Neural progenitor cell (in vitro differentiated cells): ENCODE results near the gene MILR1. TPM values are rescaled to one million over a fixed set of nuclear protein-coding genes. Genes with fewer than 3 reads are reported as not detected.

Experiments used
- DNase-seq: peaks from one replicate; pipeline ENCODE4 v3.0.0-alpha.2; 2016; ENCODE audit warnings: low spot score
- H2AFZ ChIP-seq: fragments of 200-600 bp; sonication (generic); replicated peaks from 2 replicates; pipeline ENCODE4 v1.6.1; 2016; ENCODE audit warnings: antibody characterized with exemption
- H3F3A ChIP-seq: fragments of 200-600 bp; sonication (generic); 2 replicates; pipeline ENCODE4 v1.6.1; 2016; ENCODE audit warnings: antibody characterized with exemption, low read depth
- H3K27ac ChIP-seq: fragments of 200-600 bp; sonication (generic); 2 replicates; pipeline ENCODE4 v1.5.1; 2016; ENCODE audit warnings: mild to moderate bottlenecking
- H3K27me3 ChIP-seq: fragments of 200-600 bp; sonication (generic); 2 replicates; pipeline ENCODE4 v1.6.1; 2016; ENCODE audit warnings: mild to moderate bottlenecking, moderate library complexity
- H3K36me3 ChIP-seq: fragments of 200-600 bp; sonication (generic); 2 replicates; pipeline ENCODE4 v1.5.1; 2016
- H3K4me1 ChIP-seq: fragments of 200-600 bp; sonication (generic); 2 replicates; pipeline ENCODE4 v1.6.1; 2016; ENCODE audit warnings: mixed run types
- H3K4me2 ChIP-seq: fragments of 200-600 bp; sonication (generic); 2 replicates; pipeline ENCODE4 v1.6.1; 2016
- H3K4me3 ChIP-seq: fragments of 200-600 bp; sonication (generic); 2 replicates; pipeline ENCODE4 v1.5.1; 2016
- H3K79me2 ChIP-seq: fragments of 200-600 bp; sonication (generic); 2 replicates; pipeline ENCODE4 v1.6.1; 2016; ENCODE audit warnings: low read depth
- H3K9ac ChIP-seq: fragments of 200-600 bp; sonication (generic); 2 replicates; pipeline ENCODE4 v1.6.1; 2016
- H3K9me3 ChIP-seq: fragments of 200-600 bp; sonication (generic); 2 replicates; pipeline ENCODE4 v1.5.1; 2016; ENCODE audit warnings: low read depth
- H4K20me1 ChIP-seq: fragments of 200-600 bp; sonication (generic); 2 replicates; pipeline ENCODE4 v1.6.1; 2016; ENCODE audit warnings: low read depth
- H3K27ac Mint-ChIP-seq: 3 replicates; pipeline ENCODE4 v1.8.0; 2021; ENCODE audit warnings: mixed read lengths
- H3K27me3 Mint-ChIP-seq: 2 replicates; pipeline ENCODE4 v1.8.0; 2022; ENCODE audit warnings: low read depth, mild to moderate bottlenecking, inconsistent platforms, moderate library complexity, mixed read lengths; ENCODE audit not compliant: insufficient read depth
- H3K36me3 Mint-ChIP-seq: 3 replicates; pipeline ENCODE4 v1.8.0; 2021; ENCODE audit warnings: mixed read lengths
- H3K4me1 Mint-ChIP-seq: 3 replicates; pipeline ENCODE4 v1.8.0; 2021; ENCODE audit warnings: mixed read lengths
- H3K4me3 Mint-ChIP-seq: 3 replicates; pipeline ENCODE4 v1.8.0; 2021; ENCODE audit warnings: mild to moderate bottlenecking, moderate library complexity, mixed read lengths
- H3K9me3 Mint-ChIP-seq: 3 replicates; pipeline ENCODE4 v1.8.0; 2020; ENCODE audit warnings: mixed read lengths
- EZH2 ChIP-seq: fragments of 200-600 bp; sonication (generic); IDR thresholded peaks from 2 replicates; pipeline ENCODE4 v1.6.1; 2017; ENCODE audit warnings: antibody characterized with exemption, mild to moderate bottlenecking, moderate library complexity
- EZH2phosphoT487 ChIP-seq: fragments of 200-600 bp; sonication (generic); IDR thresholded peaks from 2 replicates; pipeline ENCODE4 v1.6.1; 2017; ENCODE audit warnings: antibody characterized with exemption
- total RNA-seq: library from RNA; depleted of rRNA; stranded (reverse); fragments of >200 nt; gene quantifications from 2 replicates; pipeline ENCODE4 v1.2.3, GENCODE V29; 2015; ENCODE audit warnings: low replicate concordance
- TF ChIP-seq, protein P1 (sequence below): fragments of 200-600 bp; sonication (generic); IDR thresholded peaks from 2 replicates; pipeline ENCODE4 v1.5.1; 2017; ENCODE audit warnings: antibody characterized with exemption, mild to moderate bottlenecking

Gene MILR1
- total RNA-seq: not detected in 2 replicates

GRCh38 chr17:64448665-64449512, at the start of gene MILR1:
Gene MILR1, plus strand, starts transcription at chr17:64449115. Its CDS starts 54 bp downstream, at chr17:64449169.
- peaks cover 8% of the 10 kb centered on the region for H3K27me3 Mint-ChIP-seq
- Histone ChIP-seq H3K27ac (no peak within 1 kb of the TSS), H3K9me3 (no peaks in the 10 kb centered on the region), H2AFZ (peak within 1 kb of the TSS; percentile 39), H3K79me2 (no peaks in the 10 kb centered on the region), H3K4me2 (no peak within 1 kb of the TSS), H3K27me3 (no peaks in the 10 kb centered on the region), H3K9ac (no peak within 1 kb of the TSS), H4K20me1 (no peaks in the 10 kb centered on the region), H3K4me3 (no peak within 1 kb of the TSS), H3F3A (no peaks in the 10 kb centered on the region), H3K36me3 (no peaks in the 10 kb centered on the region), H3K4me1 (no peaks in the 10 kb centered on the region)
- H3K9me3 Mint-ChIP-seq: no peaks in the 10 kb centered on the region
- no peaks in the 10 kb centered on the region for H3K4me1 Mint-ChIP-seq
- TF ChIP-seq EZH2phosphoT487 (no peak), EZH2 (no peak)
- TF ChIP-seq, protein P1, sequence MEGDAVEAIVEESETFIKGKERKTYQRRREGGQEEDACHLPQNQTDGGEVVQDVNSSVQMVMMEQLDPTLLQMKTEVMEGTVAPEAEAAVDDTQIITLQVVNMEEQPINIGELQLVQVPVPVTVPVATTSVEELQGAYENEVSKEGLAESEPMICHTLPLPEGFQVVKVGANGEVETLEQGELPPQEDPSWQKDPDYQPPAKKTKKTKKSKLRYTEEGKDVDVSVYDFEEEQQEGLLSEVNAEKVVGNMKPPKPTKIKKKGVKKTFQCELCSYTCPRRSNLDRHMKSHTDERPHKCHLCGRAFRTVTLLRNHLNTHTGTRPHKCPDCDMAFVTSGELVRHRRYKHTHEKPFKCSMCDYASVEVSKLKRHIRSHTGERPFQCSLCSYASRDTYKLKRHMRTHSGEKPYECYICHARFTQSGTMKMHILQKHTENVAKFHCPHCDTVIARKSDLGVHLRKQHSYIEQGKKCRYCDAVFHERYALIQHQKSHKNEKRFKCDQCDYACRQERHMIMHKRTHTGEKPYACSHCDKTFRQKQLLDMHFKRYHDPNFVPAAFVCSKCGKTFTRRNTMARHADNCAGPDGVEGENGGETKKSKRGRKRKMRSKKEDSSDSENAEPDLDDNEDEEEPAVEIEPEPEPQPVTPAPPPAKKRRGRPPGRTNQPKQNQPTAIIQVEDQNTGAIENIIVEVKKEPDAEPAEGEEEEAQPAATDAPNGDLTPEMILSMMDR: no peak
- DNase-seq: no peak
- H3K27ac Mint-ChIP-seq: no peak within 1 kb of the TSS
- no peaks in the 10 kb centered on the region for H3K36me3 Mint-ChIP-seq
- H3K4me3 Mint-ChIP-seq: no peak within 1 kb of the TSS

DNA sequence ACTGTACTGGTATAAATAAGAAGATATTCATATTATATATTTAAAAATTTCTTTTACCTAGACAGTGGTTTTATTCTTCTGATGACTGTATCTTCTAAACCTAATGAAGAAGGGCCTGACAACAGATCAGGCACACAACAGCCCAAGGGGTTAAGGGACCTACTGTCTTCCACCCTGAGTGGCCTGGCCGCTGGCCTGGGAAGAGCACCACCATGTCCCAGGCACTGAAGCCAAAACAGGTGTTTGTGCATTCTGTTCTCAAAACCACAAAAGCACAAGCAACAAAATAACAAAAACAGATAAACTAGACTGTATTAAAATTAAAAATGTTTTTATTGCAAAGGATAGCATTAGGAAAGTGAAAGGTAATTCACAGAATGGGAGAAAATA, 49.2 kb upstream of the MILR1 start:
- DNase-seq: no peak
- no peaks in the 10 kb centered on the region for H4K20me1 ChIP-seq
- Mint-ChIP-seq H3K4me3 (no peak overlapping the region), H3K9me3 (peaks cover 5% of the 10 kb centered on the region), H3K27me3 (peaks cover 5% of the 10 kb centered on the region), H3K27ac (no peak overlapping the region), H3K36me3 (no peaks in the 10 kb centered on the region), H3K4me1 (peaks cover 4% of the 10 kb centered on the region)
- H3F3A ChIP-seq: no peaks in the 10 kb centered on the region
- TF ChIP-seq, protein P1: no peak
- no peak for TF ChIP-seq EZH2phosphoT487
- no peak for TF ChIP-seq EZH2
- H2AFZ ChIP-seq: no peak overlapping the region
- no peak overlapping the region for H3K9ac ChIP-seq
- no peaks in the 10 kb centered on the region for H3K36me3 ChIP-seq
- H3K4me3 ChIP-seq: no peak overlapping the region
- H3K4me1 ChIP-seq: no peaks in the 10 kb centered on the region
- no peaks in the 10 kb centered on the region for H3K9me3 ChIP-seq
- H3K27ac ChIP-seq: no peak overlapping the region
- no peaks in the 10 kb centered on the region for H3K79me2 ChIP-seq
- no peaks in the 10 kb centered on the region for H3K27me3 ChIP-seq
- H3K4me2 ChIP-seq: no peak overlapping the region

DNA sequence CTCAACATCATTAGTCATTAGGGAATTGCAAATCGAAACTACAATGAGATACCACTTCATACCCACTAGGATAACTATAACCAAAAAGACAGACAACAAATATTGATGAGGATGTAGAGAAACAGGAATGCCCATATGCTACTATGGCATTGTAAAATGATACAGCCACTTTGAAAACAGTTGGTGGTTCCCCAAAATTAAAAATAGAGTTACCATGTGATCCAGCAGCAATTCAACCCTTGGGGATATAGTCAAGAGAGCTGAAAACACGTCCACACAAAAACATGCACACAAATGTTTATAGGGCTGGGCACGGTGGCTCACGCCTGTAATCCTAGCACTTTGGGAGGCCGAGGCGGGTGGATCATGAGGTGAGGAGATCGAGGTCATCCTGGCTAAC, 48.3 kb upstream of the MILR1 start:
- no peaks in the 10 kb centered on the region for H3K79me2 ChIP-seq
- peaks cover 5% of the 10 kb centered on the region for H3K9me3 Mint-ChIP-seq
- no peak overlapping the region for H3K4me3 Mint-ChIP-seq
- H3K9me3 ChIP-seq: no peaks in the 10 kb centered on the region
- H3K4me2 ChIP-seq: no peak overlapping the region
- no peak for TF ChIP-seq EZH2
- TF ChIP-seq, protein P1: no peak
- no peak for TF ChIP-seq EZH2phosphoT487
- no peaks in the 10 kb centered on the region for H3K4me1 ChIP-seq
- no peak overlapping the region for H2AFZ ChIP-seq
- H4K20me1 ChIP-seq: no peaks in the 10 kb centered on the region
- DNase-seq: no peak
- no peak overlapping the region for H3K9ac ChIP-seq
- no peak overlapping the region for H3K4me3 ChIP-seq
- no peak overlapping the region for H3K27ac Mint-ChIP-seq
- peaks cover 5% of the 10 kb centered on the region for H3K4me1 Mint-ChIP-seq
- H3K36me3 ChIP-seq: no peaks in the 10 kb centered on the region
- no peaks in the 10 kb centered on the region for H3K27me3 ChIP-seq
- H3K27ac ChIP-seq: no peak overlapping the region
- no peaks in the 10 kb centered on the region for H3F3A ChIP-seq
- H3K36me3 Mint-ChIP-seq: no peaks in the 10 kb centered on the region
- peaks cover 8% of the 10 kb centered on the region for H3K27me3 Mint-ChIP-seq
